DOHH2 (cell line): Measurements from ENCODE around the gene ZSCAN10.

Experiments used
- EZH2phosphoT487 ChIP-seq: fragments of 200-600 bp; sonication (generic); IDR thresholded peaks from 2 replicates; pipeline ENCODE4 v1.6.1; 2017; ENCODE audit warnings: borderline replicate concordance, mild to moderate bottlenecking, antibody characterized with exemption, low read length, moderate library complexity, mixed read lengths
- TF ChIP-seq, protein P1 (sequence below): fragments of 200-600 bp; sonication (generic); IDR thresholded peaks from one replicate; pipeline ENCODE4 v1.5.1; 2014; ENCODE audit warnings: antibody characterized with exemption, mild to moderate bottlenecking, low read depth, low read length; ENCODE audit not compliant: poor library complexity, severe bottlenecking

DNA sequence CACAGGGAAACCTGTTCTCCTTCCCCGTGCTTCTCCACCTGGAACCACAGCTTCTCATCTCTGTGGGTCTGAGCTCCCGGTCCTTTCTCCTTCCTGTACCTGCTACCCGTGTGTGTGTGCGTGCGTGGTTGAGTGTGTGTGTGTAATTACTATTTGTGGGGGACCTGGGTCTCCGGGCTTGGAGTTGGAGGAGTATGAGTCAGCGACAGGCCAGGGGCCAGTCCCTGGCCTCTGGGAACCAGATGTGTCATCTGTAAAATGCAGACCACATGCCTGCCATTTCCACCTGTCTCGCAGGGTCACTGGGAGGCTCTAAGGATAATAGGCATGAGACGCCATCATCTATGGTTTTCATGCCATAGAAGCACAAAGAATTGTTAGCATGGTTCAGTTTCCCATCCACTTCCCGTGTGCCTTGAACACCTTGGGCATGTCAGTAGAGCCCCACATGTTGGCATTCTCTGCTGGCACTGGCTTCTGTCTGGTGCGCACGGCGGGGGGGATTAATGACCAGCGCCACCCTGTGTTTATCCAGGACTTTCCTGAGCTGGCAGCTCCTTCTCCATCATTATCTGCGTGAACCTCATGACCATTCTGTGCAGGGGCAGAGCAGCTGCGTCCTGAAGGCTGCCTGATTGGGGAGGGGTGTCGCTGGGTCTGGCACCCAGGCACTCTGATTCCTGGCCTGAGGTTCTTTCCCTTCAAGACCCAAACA is 14.8 kb upstream of the ZSCAN10 start:
- TF ChIP-seq, protein P1, sequence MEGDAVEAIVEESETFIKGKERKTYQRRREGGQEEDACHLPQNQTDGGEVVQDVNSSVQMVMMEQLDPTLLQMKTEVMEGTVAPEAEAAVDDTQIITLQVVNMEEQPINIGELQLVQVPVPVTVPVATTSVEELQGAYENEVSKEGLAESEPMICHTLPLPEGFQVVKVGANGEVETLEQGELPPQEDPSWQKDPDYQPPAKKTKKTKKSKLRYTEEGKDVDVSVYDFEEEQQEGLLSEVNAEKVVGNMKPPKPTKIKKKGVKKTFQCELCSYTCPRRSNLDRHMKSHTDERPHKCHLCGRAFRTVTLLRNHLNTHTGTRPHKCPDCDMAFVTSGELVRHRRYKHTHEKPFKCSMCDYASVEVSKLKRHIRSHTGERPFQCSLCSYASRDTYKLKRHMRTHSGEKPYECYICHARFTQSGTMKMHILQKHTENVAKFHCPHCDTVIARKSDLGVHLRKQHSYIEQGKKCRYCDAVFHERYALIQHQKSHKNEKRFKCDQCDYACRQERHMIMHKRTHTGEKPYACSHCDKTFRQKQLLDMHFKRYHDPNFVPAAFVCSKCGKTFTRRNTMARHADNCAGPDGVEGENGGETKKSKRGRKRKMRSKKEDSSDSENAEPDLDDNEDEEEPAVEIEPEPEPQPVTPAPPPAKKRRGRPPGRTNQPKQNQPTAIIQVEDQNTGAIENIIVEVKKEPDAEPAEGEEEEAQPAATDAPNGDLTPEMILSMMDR: no peak
- no peak for TF ChIP-seq EZH2phosphoT487
